Immature natural killer cell (primary cell): ENCODE results near the gene TMEM161B. TPM values are rescaled to one million over a fixed set of nuclear protein-coding genes. Genes with fewer than 3 reads are reported as not detected.
"Not testable (repeated sequence)": the region's sequence is repeated elsewhere in the genome, so short reads cannot be mapped to it uniquely, and the experiment has no call there.

Experiments used
- DNase-seq, 3 donors: peaks; one replicate each; pipeline ENCODE4 v3.0.0; 2022; ENCODE audit warnings: mixed read lengths in 1 of 3
- H3K27ac Mint-ChIP-seq, 6 donors: one replicate each; pipeline ENCODE4 v1.8.0; 2020; ENCODE audit warnings: mixed read lengths in 6 of 6, mild to moderate bottlenecking in 5 of 6, inconsistent platforms in 4 of 6, moderate library complexity in 3 of 6
- H3K27me3 Mint-ChIP-seq, 3 donors: one replicate each; pipeline ENCODE4 v1.8.0; 2020 to 2021; ENCODE audit warnings: low read depth in 3 of 3, mild to moderate bottlenecking in 3 of 3, mixed read lengths in 3 of 3, moderate library complexity in 3 of 3, inconsistent platforms in 1 of 3
- H3K36me3 Mint-ChIP-seq, 3 donors: one replicate each; pipeline ENCODE4 v1.8.0; 2020; ENCODE audit warnings: mixed read lengths in 3 of 3, inconsistent platforms in 2 of 3, mild to moderate bottlenecking in 2 of 3
- H3K4me1 Mint-ChIP-seq, 2 donors: one replicate each; pipeline ENCODE4 v1.8.0; 2020; ENCODE audit warnings: inconsistent platforms in 2 of 2, mild to moderate bottlenecking in 2 of 2, mixed read lengths in 2 of 2, moderate library complexity in 1 of 2
- H3K4me3 Mint-ChIP-seq, 5 donors: one replicate each; pipeline ENCODE4 v1.8.0; 2020; ENCODE audit warnings: mild to moderate bottlenecking in 5 of 5, mixed read lengths in 5 of 5, inconsistent platforms in 3 of 5, moderate library complexity in 3 of 5
- H3K9me3 Mint-ChIP-seq, 6 donors: one replicate each; pipeline ENCODE4 v1.8.0; 2020; ENCODE audit warnings: mild to moderate bottlenecking in 6 of 6, mixed read lengths in 6 of 6, inconsistent platforms in 4 of 6, moderate library complexity in 3 of 6
- polyA plus RNA-seq, 3 donors: library from polyadenylated mRNA; unstranded; fragments of 300-500 nt; fragmentation: Illumina TruSeq; gene quantifications; one replicate each; pipeline ENCODE4 v1.2.3, GENCODE V29; 2021

The TMEM161B gene
- polyA plus RNA-seq, 3 donors from 2014 or later, result 5.6 to 12.1 (median 7.3) TPM

DNA sequence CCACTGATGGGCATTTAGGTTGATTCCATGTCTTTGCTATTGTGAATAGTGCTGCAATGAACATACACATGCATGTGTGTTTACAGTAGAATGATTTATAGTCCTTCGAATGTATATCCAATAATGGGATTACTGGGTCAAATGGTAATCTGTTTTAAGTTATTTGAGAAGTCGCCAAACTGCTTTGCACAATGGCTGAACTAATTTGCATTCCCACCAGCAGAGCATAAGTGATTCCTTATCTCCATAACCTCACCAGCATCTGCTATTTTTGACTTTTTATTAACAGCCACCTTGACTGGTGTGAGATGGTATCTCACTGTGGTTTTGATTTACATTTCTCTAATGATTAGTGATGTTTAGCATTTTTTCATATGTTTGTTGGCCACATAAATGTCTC, 25.2 kb downstream of the TMEM161B start:
- not testable (repeated sequence) for H3K9me3 Mint-ChIP-seq, H3K27me3 Mint-ChIP-seq, H3K4me3 Mint-ChIP-seq, H3K36me3 Mint-ChIP-seq, DNase-seq, H3K27ac Mint-ChIP-seq
- peaks cover 30 to 57% of the 10 kb centered on the region in 2 donors for H3K4me1 Mint-ChIP-seq

DNA sequence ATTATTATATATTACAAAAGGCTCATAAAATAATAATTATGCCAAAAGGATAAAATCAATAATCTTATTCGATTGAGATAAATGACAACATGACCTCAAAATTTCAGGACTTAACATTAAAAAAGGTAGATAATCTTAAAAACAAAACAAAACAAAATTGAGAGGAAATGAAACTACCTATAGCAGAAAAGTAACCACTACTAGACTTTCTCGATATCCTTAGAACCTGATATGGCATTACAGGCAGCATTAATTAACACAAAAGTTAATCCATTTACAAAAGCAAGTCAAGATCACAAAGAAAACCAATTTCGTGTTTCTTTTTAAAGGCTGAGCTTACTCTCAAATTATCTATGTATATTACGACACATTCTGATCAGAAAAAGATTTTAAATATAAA, 29.9 kb downstream of the TMEM161B start:
- no peaks in the 10 kb centered on the region for H3K9me3 Mint-ChIP-seq
- H3K27me3 Mint-ChIP-seq, result no peaks in the 10 kb centered on the region
- DNase-seq, result no peak
- peaks cover 6 to 17% of the 10 kb centered on the region in 2 donors for H3K4me1 Mint-ChIP-seq
- H3K27ac Mint-ChIP-seq, result no peak overlapping the region
- no peak overlapping the region for H3K4me3 Mint-ChIP-seq
- peaks cover 0 to 10% (median 9%) of the 10 kb centered on the region in 3 donors for H3K36me3 Mint-ChIP-seq

DNA sequence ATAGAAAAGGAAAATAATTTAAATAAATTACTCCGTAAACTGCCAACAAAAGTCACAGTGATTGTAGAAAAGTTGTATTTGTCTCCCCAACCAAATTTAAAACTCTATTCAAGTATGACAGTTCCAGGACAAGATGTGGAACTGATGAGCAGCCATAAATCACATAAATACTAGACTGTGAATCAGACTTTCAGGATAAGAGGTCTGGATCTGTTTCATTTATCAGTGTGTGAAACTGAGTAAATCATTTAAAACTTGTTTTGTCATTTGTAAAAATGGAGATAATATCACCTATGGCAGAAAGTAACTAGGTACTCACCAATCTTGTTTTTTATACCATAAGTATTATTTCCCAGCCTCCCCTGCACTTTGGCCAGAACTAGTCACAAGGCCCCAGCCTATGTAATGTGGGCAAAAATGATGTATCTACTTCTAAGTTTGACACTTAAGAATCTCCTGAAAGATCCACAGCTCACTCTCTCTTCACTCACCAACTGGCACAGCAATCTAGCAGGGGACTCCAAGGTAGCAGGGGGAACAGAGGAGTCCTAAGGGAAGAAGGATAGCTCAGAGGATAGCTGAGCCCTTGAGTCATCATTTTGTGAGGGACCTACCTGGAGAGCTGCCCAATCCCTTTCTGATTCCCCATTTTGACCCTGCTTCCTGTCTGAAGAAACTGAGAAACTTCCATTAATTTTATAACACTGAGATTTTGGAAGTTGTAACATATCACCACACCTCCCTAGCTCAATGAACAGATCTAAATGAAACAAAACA, 31.6 kb downstream of the TMEM161B start:
- Mint-ChIP-seq H3K36me3 (peaks cover 0 to 16% (median 16%) of the 10 kb centered on the region in 3 donors), H3K27ac (peak overlapping the region in 1 of 6 donors; percentile 22), H3K4me3 (no peak overlapping the region), H3K27me3 (no peaks in the 10 kb centered on the region), H3K9me3 (no peaks in the 10 kb centered on the region), H3K4me1 (peaks cover 4 to 7% of the 10 kb centered on the region in 2 donors)
- DNase-seq, result no peak

DNA sequence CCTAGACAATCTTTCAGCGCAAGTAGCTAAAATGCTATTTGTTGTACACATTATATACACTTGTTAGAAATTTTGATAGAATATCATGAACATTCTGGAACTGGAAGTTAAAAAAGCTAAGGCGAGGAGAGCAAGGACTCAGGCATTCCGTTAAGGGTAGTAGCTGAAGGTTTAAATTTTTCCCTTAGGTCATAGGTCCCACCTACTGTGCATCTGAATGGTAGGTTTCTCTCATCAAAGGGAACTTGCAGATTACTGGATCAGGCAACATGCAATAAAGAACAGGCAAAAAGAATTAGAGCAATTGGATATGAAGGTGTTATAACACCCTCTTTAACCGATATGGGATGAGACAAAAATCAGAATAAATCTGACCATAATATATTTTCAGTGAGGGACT, 32.8 kb downstream of the TMEM161B start:
- no peak overlapping the region for H3K27ac Mint-ChIP-seq

DNA sequence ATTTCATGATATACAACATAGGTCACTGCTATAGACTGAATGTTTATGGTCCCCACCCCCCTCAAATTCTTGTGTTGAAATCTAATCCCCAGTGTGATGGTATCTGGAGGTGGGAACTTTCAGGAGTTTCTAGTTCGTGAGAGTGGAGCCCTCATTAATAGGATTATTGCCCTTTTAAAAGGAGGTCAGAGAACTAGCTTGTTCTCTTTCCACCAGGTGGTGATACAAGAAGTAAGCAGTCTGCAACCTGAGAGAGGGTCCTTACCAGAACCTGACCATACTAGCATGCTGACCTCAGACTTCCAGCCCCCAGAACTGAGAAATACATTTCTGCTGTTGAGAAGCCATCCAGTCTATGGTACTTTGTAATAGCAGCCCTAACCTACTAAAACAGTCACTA, 33.3 kb downstream of the TMEM161B start:
- Mint-ChIP-seq H3K4me1 (no peaks in the 10 kb centered on the region), H3K36me3 (peaks cover 0 to 16% (median 16%) of the 10 kb centered on the region in 3 donors), H3K9me3 (no peaks in the 10 kb centered on the region), H3K27me3 (no peaks in the 10 kb centered on the region), H3K27ac (no peak overlapping the region), H3K4me3 (no peak overlapping the region)
- no peak for DNase-seq

More for the DNA sequence above, 32.8 kb downstream of the TMEM161B start:
- Mint-ChIP-seq H3K9me3 (no peaks in the 10 kb centered on the region), H3K4me1 (no peaks in the 10 kb centered on the region), H3K4me3 (no peak overlapping the region), H3K36me3 (peaks cover 0 to 16% (median 16%) of the 10 kb centered on the region in 3 donors), H3K27me3 (no peaks in the 10 kb centered on the region)
- DNase-seq, result no peak

DNA sequence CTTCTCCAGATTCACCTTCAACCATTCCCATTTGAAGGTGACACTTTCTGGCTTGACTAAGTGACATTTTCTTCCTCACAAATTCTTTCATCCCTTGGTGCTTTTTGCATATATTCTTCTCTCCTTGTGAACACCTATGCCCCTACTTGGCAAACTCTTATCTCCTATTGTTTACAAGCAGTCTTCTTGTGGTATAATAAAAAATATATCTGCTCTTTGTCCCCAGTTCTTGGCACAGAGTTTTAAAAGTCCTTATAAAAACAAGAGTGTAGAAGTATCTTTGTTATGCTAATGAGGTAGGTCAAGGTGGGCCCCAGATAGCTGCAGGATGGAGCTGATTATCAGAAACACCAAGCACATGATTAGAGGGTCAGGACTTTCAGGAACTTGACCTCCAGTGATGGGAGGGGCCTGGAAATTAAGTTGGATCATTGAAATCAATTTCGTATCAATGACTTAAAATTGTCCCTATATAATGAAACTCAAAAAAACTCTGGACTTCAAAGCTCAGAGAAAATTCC, 38.0 kb downstream of the TMEM161B start:
- Mint-ChIP-seq H3K27me3 (peaks cover 0 to 1% (median 0%) of the 10 kb centered on the region in 3 donors), H3K27ac (peak overlapping the region in 1 of 6 donors; percentile 3), H3K4me3 (no peak overlapping the region), H3K4me1 (peaks cover 14 to 26% of the 10 kb centered on the region in 2 donors), H3K9me3 (no peaks in the 10 kb centered on the region), H3K36me3 (peaks cover 0 to 34% (median 18%) of the 10 kb centered on the region in 3 donors)
- no peak for DNase-seq

DNA sequence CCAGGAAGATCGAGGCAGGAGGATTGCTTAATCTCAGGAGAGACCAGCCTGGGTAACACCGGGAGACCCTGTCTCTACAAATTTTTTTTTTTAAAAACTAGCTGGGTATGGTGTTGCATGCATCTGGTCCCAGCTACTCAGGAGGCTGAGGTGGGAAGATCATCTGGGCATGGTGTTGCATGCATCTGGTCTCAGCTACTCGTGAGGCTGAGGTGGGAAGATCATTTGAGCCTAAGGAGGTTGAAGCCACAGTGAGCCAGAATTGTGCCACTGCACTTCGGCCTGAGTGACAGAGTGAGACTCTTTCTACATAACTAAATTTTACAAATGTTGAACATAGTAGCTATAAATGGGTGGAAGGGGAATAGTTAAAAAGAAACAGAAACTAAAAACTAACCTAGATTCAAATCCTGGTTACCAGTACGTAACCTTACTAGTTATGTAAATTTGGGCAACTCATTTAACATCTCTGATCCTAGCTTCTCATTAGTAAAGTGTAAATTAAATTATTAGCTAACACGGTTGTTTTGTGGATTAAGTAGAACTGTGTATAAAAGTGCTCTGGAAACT, 41.7 kb downstream of the TMEM161B start:
- H3K4me3 Mint-ChIP-seq, result peak overlapping the region in 3 of 5 donors; percentile 52 to 75 (median 64)
- peaks cover 4 to 21% (median 10%) of the 10 kb centered on the region in 3 donors for H3K36me3 Mint-ChIP-seq
- no peaks in the 10 kb centered on the region for H3K9me3 Mint-ChIP-seq
- peaks cover 14 to 26% of the 10 kb centered on the region in 2 donors for H3K4me1 Mint-ChIP-seq
- peak overlapping the region; percentile 22 to 87 (median 56) for H3K27ac Mint-ChIP-seq
- peak in 1 of 3 donors; percentile 9 for DNase-seq
- H3K27me3 Mint-ChIP-seq, result peaks cover 0 to 1% (median 0%) of the 10 kb centered on the region in 3 donors

DNA sequence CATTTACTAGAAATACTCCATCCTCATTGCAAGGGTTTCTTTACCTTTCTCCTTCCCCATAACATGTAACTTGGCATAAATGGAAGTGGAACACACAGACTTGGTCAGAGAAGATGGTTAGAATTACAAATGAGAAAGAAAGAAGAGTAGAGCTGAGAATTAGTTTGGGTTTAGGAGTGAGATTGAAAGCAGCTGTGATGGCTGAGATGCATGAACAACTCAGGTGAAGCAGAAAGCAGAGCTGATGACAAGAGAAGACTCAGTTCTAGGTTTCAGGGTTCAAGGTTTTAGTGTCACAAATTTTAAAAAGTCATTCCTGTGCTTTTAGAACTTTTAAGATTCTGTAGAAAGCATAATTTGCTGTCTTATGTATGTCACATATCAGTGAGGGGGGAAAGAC, 54.0 kb downstream of the TMEM161B start:
- Mint-ChIP-seq H3K27me3 (peaks cover 0 to 1% (median 0%) of the 10 kb centered on the region in 3 donors), H3K9me3 (no peaks in the 10 kb centered on the region), H3K4me3 (no peak overlapping the region), H3K4me1 (no peaks in the 10 kb centered on the region), H3K36me3 (peaks cover 42 to 61% (median 52%) of the 10 kb centered on the region in 3 donors), H3K27ac (peak overlapping the region in 2 of 6 donors; percentile 37 to 76)
- no peak for DNase-seq

DNA sequence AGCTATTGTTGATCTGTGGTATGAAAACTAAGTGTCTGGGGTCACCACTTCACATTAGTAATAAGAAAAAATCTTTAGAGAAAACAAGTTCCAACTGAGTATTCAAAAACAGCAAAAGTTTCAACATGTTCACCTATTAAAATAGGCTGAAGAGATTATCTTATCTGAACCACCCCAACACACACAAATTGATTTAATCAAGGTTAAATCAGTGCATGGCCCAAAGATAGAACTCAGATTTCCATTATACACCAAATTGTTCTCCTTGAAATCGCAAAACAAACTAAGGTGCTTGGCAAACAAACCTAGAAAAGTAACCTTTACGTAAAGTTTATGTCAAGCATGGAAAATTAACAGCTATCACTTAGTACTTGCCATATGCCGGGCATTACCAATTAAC, 61.1 kb downstream of the TMEM161B start:
- Mint-ChIP-seq H3K36me3 (peaks cover 12 to 33% (median 28%) of the 10 kb centered on the region in 3 donors), H3K4me3 (no peak overlapping the region), H3K27ac (peak overlapping the region in 2 of 6 donors; percentile 4 to 62), H3K4me1 (peaks cover 21 to 28% of the 10 kb centered on the region in 2 donors), H3K27me3 (peaks cover 1 to 5% (median 4%) of the 10 kb centered on the region in 3 donors), H3K9me3 (no peaks in the 10 kb centered on the region)
- DNase-seq, result no peak

DNA sequence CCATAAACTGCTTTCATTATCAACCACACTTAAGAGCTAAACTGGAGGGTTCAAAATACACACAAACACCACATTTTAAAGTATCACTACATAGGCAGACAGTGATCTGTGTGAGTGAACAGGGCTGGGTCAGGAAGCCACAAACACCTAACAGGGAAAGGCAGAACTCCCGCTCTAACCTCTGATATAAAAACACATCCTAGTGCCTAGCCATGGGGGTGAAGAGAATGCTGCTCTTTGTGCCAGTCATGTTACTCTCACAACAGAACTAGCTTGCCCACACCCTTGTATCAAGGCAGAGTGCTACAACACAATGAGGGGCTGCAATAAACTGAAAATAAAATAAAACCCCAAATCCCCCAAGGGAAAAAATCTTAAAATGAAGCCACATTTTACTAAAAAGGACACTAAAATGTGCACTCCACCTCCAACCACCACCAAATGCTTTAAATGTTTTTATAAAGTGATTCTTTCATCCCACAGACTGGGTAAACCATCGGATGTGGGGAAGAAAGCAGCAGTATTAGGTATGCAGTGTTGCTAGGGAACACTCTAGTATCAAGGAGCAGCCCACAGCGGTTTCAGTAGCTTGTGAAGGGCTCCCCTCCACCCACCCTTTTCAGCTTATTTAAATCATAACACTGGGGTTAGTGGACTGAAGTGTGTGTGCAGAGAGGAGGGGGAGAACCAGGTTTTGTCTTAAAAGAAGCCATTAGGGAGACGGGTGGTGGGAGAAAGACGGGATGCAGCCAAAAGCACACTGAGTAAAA, 64.5 kb downstream of the TMEM161B start:
- peak; percentile 80 to 84 (median 84) for DNase-seq
- Mint-ChIP-seq H3K4me1 (peaks cover 22 to 29% of the 10 kb centered on the region in 2 donors), H3K9me3 (no peaks in the 10 kb centered on the region), H3K36me3 (peaks cover 24 to 38% (median 26%) of the 10 kb centered on the region in 3 donors), H3K27ac (peak overlapping the region; percentile 84 to 98 (median 95)), H3K27me3 (peaks cover 0 to 5% (median 4%) of the 10 kb centered on the region in 3 donors), H3K4me3 (peak overlapping the region; percentile 79 to 93 (median 84))

DNA sequence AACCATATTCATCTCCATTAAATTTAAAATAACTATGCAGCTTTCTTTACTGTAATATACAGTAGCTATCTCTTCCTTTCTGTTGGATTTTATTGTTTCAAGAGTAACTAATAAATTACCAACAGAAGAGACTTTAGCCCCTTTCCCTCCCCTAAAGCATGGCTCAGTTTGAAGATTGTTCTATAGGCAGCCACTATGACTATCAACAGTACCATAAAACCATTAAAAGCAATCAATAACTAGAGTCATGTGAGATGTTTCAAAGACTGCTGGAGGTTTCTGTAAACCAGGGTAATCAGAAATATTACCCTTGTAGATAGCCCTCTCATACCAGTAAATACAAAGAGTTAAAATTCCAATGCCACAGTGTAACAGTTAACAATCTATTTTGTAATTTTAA, 73.0 kb downstream of the TMEM161B start:
- peaks cover 0 to 5% (median 3%) of the 10 kb centered on the region in 6 donors for H3K9me3 Mint-ChIP-seq
- H3K4me1 Mint-ChIP-seq, result no peaks in the 10 kb centered on the region
- H3K4me3 Mint-ChIP-seq, result no peak overlapping the region
- H3K27ac Mint-ChIP-seq, result no peak overlapping the region
- DNase-seq, result no peak
- H3K27me3 Mint-ChIP-seq, result no peaks in the 10 kb centered on the region
- H3K36me3 Mint-ChIP-seq, result peaks cover 45 to 56% (median 50%) of the 10 kb centered on the region in 3 donors

DNA sequence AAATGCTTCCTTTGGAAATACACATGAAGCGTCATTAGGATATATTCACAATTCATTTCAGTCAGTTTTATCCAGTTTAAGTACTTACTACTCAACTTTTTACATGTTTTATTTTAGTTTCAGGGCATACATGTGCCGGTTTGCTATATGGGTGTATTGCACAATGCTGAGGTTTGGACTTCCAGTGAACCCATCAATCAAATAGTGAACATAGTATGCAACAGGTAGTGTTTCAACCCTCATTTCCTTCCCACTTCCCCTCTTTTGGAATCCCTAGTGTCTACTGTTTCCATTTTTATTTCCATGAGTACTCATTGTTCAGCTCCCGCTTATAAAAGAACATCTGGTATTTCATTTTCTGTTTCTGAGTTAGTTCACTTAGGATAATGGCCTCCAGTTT, 74.7 kb downstream of the TMEM161B start:
- DNase-seq, result no peak
- H3K36me3 Mint-ChIP-seq, result peaks cover 43 to 58% (median 55%) of the 10 kb centered on the region in 3 donors
- H3K4me3 Mint-ChIP-seq, result no peak overlapping the region
- no peak overlapping the region for H3K27ac Mint-ChIP-seq
- H3K4me1 Mint-ChIP-seq, result no peaks in the 10 kb centered on the region
- H3K27me3 Mint-ChIP-seq, result peaks cover 0 to under 1% (median 0%) of the 10 kb centered on the region in 3 donors
- H3K9me3 Mint-ChIP-seq, result peaks cover 11 to 21% (median 16%) of the 10 kb centered on the region in 6 donors

DNA sequence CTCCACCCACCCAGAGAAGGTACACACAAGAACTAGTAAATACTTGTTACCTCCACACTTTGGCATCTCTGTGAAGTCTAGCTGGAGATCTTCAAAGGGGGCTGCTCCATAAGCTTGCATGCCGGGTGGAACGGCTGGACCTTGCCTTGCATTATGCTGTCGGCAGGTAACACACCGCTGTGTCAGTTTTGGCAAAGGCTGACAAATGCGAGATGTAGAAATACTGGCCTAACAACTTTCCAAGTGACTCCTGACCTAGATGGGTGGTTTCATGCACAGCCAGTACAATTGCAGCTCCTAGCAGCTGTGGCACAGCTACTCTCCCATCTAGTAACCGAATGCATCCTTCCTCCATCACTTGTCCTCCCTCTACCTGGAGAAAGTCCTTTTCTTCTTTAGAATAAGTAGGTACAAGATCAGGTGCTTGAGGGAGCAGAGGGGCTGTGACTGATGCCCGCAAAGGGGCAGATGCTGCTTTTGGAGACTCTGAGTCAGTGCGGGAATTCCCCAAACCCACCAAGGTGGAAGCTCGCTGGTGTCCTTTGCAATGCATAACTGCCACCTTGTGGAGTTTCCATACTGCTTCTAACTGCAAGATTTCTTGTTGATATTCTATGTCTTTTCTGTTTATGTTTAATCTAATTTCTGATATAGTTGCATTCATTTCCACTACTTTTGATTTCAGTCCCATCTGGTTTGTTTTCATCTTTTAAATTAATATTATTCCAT, 78.4 kb downstream of the TMEM161B start:
- Mint-ChIP-seq H3K9me3 (peaks cover 19 to 47% (median 35%) of the 10 kb centered on the region in 6 donors), H3K27me3 (peaks cover 2 to 3% (median 2%) of the 10 kb centered on the region in 3 donors), H3K27ac (no peak overlapping the region), H3K4me1 (no peaks in the 10 kb centered on the region), H3K4me3 (no peak overlapping the region), H3K36me3 (peaks cover 55 to 70% (median 69%) of the 10 kb centered on the region in 3 donors)
- no peak for DNase-seq
